ENCODE results near the gene ZNF282.

Gene ZNF282

GRCh38 chr7:149194799-149195179 is 557 bp upstream of the ZNF282 start:
- DNase-seq = no peak

- DNase-seq = no peak
Observed at GRCh38 chr7:149196151-149196704, 882 bp downstream of the ZNF282 start.

- DNase-seq = peak; percentile 19
Observed at GRCh38 chr7:149196705-149197171, 1.4 kb downstream of the ZNF282 start.

- no peak for DNase-seq
Observed at GRCh38 chr7:149197675-149198074, 2.3 kb downstream of the ZNF282 start.

GRCh38 chr7:149198161-149198816 is 2.9 kb downstream of the ZNF282 start:
- DNase-seq = no peak

GRCh38 chr7:149199234-149199995 is 4.1 kb downstream of the ZNF282 start:
- no peak for DNase-seq

GRCh38 chr7:149202831-149203231 is 7.5 kb downstream of the ZNF282 start:
- DNase-seq = peak; percentile 69

- no peak for DNase-seq
Observed at GRCh38 chr7:149205690-149206381, 10.5 kb downstream of the ZNF282 start.

GRCh38 chr7:149207324-149208035 is 12.1 kb downstream of the ZNF282 start:
- DNase-seq = no peak

GRCh38 chr7:149209518-149210269 is 14.3 kb downstream of the ZNF282 start:
- peak; percentile 93 for DNase-seq

GRCh38 chr7:149210551-149210950 is 15.2 kb downstream of the ZNF282 start:
- DNase-seq = no peak

GRCh38 chr7:149214020-149214720 is 18.8 kb downstream of the ZNF282 start:
- no peak for DNase-seq

- DNase-seq = no peak
Observed at GRCh38 chr7:149216402-149216801, 21.1 kb downstream of the ZNF282 start.

- no peak for DNase-seq
Observed at GRCh38 chr7:149217570-149217969, 22.2 kb downstream of the ZNF282 start.

GRCh38 chr7:149218469-149219420 is 23.4 kb downstream of the ZNF282 start:
- no peak for DNase-seq

GRCh38 chr7:149220534-149220933 is 25.2 kb downstream of the ZNF282 start:
- DNase-seq = no peak

- DNase-seq = no peak
Observed at GRCh38 chr7:149223176-149223575, 27.8 kb downstream of the ZNF282 start.

- DNase-seq = no peak
Observed at GRCh38 chr7:149223761-149224160, 28.4 kb downstream of the ZNF282 start.

GRCh38 chr7:149224352-149224751 is 29.0 kb downstream of the ZNF282 start:
- DNase-seq = no peak

- DNase-seq = no peak
Observed at GRCh38 chr7:149225106-149225505, 29.8 kb downstream of the ZNF282 start.
